ENCODE measurements around the gene COG5. TPM values are rescaled to one million over a fixed set of nuclear protein-coding genes. Genes with fewer than 3 reads are reported as not detected.
"Not testable (repeated sequence)": the region's sequence is repeated elsewhere in the genome, so short reads cannot be mapped to it uniquely, and the experiment has no call there.

COG5 gene
- total RNA-seq, 1 experiment from 2014 or later: 28.8 TPM

DNA sequence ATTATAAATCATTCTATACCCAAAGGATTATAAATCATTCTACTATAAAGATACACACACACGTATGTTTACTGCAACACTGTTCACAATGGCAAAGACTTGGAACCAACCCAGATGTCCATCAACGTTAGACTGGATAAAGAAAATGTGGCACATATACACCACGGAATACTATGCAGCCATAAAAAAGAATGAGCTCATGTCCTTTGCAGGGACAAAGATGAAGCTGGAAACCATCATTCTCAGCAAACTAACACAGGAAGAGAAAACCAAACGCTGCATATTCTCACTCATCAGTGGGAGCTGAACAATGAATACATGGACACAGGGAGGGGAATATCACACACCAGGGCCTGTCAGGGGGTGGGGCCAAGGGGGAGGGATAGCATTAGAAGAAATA is 26.5 kb downstream of the COG5 start:
- DNase-seq (ENCODE audit: low read depth, low spot score); in situ Hi-C loops (cut with HindIII; ENCODE audit: low pct_unique_long_range_greater_than_20kb, low sequenced_read_pairs): not testable (repeated sequence)

DNA sequence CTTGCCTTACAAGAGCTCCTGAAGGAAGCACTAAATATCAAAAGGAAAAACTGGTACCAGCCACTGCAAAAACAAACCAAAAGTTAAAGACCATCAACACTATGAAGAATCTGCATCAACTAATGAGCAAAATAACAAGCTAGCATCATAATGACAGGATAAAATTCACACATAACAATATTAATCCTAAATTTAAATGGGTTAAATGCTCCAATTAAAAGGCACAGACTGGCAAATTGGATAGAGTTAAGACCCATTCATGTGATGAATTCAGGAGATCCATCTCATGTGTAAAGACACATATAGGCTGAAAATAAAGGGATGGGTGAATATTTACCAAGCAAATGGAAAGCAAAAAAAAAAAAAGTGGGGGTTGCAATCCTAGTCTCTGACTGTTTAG is 29.6 kb downstream of the COG5 start:
- in situ Hi-C loops (cut with HindIII; ENCODE audit: low pct_unique_long_range_greater_than_20kb, low sequenced_read_pairs): no loop called here
- DNase-seq (ENCODE audit: low read depth, low spot score): no peak

DNA sequence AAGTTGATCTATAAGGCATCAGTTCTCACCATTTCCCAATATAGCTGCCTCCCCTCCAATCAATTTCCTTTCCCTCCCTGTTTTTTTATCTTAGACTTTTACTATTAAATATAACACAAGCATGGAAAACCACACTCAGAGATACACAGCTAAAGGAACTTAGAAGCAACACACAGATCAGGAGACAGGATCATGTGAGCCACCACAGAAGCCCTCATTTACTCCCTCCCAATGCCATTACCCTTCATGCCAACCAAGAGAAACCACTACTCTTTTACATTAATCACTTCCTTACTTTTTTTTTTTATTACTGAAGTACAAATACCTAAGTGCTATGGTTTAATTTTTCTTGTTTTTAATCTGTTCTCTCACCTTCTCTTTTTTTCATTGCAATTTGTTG is 33.0 kb downstream of the COG5 start:
- peak; percentile 89 for DNase-seq (ENCODE audit: low read depth, low spot score)
- in situ Hi-C loops (cut with HindIII; ENCODE audit: low pct_unique_long_range_greater_than_20kb, low sequenced_read_pairs): no loop called here

DNA sequence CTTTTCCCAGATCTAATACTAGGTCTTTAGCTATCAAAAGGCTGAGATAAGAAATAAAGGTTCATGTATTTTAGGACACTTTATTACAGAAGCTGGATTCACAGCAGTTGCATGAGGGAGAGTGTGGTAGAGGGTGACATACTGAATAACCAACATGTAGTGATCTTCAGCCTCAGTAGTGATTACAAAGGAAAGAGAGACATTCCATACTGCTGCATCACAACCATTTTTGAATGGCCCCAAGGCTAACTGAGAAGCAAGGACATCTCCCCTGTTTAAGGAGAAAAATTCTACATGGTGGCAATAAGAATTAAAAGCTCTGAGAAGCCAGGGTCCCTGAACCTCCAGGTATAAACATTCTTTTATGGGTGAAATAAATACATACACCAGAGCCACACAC is 35.3 kb downstream of the COG5 start:
- DNase-seq (ENCODE audit: low read depth, low spot score): peak; percentile 28
- in situ Hi-C loops (cut with HindIII; ENCODE audit: low pct_unique_long_range_greater_than_20kb, low sequenced_read_pairs): no loop called here

DNA sequence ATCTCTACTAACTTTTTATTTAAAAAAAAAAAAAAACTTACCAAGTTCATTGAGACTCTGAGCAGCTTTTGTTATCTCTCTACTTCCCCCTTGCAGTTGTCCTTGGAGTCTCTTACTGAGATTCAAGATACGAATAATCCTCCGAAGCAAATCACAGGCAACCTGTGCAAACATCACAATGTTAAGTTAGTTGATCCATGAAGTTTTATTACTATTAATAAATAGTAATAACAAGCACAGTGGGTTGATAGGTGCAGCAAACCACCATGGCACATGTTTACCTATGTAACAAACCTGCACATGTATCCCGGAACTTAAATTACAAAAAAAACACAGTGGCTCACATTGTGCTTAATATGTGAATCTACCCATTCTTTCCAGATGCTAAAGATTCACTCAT is 36.5 kb downstream of the COG5 start:
- no peak for DNase-seq (ENCODE audit: low read depth, low spot score)
- in situ Hi-C loops (cut with HindIII; ENCODE audit: low pct_unique_long_range_greater_than_20kb, low sequenced_read_pairs): no loop called here

DNA sequence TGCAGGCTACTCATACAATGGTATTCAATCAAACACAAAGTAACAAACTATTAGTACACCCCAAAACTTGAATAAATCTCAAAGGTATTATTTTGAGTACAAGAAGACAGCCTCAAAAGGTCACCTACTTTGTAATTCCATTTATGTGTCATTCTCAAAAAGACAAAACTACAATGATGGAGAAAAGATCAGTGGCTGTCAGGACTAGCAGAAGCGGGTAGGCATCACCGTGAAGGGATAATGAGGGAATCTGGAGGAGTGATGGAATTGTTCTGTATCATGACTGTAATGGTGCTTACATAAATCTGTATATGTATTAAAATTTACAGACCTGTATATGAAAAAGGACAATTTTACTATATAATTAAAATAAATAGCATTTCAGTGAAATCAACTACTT is 37.0 kb downstream of the COG5 start:
- DNase-seq (ENCODE audit: low read depth, low spot score): no peak

DNA sequence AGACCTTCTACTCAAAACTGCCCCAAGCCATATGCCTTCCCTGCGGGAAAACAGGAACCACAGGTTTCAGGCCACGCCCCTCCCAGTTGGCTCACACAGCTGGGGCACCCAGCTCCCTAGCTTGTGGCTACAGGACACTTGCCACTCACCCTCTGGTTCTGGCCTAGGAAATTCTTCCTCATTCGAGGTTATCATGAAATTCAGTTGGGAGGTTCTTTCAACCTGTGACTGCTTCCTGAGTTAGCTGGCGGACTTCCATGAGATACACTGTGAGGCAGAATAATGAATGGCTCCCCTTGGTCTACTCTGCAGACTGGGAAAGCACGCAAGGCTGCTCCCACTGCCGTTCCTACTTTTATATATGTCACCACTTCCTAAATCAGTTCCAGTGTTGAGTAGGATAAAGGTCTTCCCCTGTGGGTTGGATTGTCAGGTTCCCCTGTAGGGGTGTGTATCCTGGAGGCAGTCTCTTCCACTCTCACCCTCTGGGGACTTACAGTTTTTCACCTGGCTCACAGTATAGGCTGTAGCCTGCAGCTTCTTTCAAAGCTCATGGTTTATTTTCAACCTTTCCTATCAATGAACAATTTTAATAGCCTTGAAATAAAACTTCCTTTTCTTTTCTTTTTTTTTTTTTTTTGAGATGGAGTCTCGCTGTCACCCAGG is 56.9 kb downstream of the COG5 start:
- no peak for DNase-seq (ENCODE audit: low read depth, low spot score)
- in situ Hi-C loops (cut with HindIII; ENCODE audit: low pct_unique_long_range_greater_than_20kb, low sequenced_read_pairs): no loop called here

More for the DNA sequence above, 37.0 kb downstream of the COG5 start:
- in situ Hi-C loops (cut with HindIII; ENCODE audit: low pct_unique_long_range_greater_than_20kb, low sequenced_read_pairs): no loop called here

DNA sequence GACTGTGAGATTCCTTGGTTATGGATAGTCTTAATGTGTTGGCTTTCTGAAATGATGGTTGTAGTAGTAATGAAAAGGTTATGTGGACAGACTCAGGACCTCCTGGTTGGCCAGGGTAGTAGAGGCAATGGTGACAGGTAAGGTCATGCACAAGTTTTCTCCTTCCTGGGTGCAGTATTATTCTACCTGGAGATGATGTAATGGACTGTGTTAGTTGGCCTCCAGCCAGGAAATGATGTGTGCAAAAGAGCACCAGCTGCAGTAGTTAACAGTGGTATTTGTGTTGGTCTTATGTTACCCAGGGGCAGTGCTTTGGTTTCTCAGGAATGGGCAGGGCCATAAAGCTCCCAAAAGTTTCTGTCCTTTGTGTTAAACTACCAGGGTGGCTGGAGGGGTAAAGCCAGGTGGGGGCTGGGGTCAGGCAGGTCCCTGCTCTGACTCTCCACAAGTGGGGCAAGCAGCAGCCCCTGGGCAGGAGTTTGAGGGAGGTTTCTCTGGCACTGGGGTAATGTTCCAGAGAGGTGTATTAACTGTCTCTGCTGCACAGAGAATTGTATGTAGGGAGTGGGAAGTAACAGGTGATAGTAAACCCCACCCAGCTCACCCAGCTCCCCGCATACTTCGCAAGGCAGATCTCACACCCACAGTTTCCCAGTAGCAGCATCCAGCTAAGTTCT is 57.6 kb downstream of the COG5 start:
- in situ Hi-C loops (cut with HindIII; ENCODE audit: low pct_unique_long_range_greater_than_20kb, low sequenced_read_pairs): no loop called here

DNA sequence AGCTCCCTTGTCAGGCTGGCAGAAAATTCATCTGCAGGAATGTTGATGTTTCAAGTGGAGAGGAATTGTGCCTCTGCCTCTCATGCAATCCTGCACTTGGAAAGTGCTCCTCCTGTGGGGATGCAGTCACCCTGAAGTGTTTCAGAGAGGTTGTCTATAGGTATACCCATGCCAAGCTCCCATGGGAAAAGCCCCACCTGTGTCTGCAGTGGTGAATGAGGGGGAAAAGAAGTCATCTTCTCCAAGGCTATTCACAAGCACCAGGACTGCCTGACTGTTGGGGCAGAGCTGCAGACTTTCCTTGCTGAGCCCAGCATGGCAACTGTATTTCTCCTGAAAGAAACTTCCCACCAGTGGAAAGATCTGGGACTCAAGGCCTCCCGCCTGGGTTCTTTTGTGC is 58.4 kb downstream of the COG5 start:
- no peak for DNase-seq (ENCODE audit: low read depth, low spot score)

More for the DNA sequence above, 57.6 kb downstream of the COG5 start:
- peak; percentile 20 for DNase-seq (ENCODE audit: low read depth, low spot score)

DNA sequence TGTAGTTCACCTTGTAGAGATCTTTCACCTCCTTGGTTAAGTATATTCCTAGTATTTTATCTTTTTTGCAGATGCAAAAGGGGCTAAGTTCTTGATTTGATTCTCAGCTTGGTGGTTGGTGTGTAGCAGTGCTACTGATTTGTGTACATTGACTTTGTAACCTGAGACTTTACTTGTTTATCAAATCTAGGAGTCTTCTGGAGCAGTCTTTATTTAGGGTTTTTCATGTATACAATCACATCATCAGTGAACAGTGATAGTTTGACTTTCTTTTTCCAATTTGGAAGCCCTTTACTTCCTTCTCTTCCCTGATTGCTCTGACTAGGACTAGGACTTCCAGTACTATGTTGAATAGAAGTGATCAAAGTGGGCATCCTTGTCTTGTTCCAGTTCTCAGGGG is 60.0 kb downstream of the COG5 start:
- DNase-seq (ENCODE audit: low read depth, low spot score): no peak
- in situ Hi-C loops (cut with HindIII; ENCODE audit: low pct_unique_long_range_greater_than_20kb, low sequenced_read_pairs): no loop called here

More for the DNA sequence above, 58.4 kb downstream of the COG5 start:
- in situ Hi-C loops (cut with HindIII; ENCODE audit: low pct_unique_long_range_greater_than_20kb, low sequenced_read_pairs): no loop called here

DNA sequence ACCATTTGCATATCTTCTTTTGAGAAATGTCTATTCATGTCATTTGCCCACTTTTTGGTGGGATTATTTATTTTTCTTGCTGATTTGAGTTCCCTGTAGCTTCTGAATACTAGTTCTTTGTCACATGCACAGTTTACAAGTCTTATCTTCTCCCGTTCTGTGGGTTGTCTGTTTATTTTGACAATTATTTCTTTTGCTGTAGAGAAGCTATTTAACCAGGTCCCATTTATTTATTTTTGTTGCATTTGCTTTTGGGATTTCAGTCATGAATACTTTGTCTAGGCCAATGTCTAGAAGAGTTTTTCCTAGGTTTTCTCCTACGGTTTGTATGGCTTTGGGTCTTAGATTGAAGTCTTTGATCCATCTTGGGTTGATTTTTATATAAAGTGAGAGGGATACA is 60.9 kb downstream of the COG5 start:
- no peak for DNase-seq (ENCODE audit: low read depth, low spot score)
- in situ Hi-C loops (cut with HindIII; ENCODE audit: low pct_unique_long_range_greater_than_20kb, low sequenced_read_pairs): no loop called here

DNA sequence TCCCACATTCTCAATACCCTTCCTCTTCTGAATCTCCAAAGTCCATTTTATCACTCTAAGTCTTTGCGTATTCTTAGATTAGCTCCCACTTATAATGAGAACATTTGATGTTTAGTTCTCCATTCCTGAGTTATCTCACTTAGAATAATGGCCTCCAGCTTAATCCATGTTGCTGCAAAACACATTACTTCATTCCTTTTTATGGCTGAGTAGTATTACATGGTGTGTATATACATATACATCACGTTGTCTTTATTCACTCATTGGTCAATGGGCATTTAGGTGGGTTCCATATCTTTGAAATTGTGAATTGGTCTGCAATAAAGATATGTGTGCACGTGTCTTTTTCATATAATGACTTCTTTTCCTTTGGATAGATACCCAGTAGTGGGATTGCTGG is 61.6 kb downstream of the COG5 start:
- no peak for DNase-seq (ENCODE audit: low read depth, low spot score)
- in situ Hi-C loops (cut with HindIII; ENCODE audit: low pct_unique_long_range_greater_than_20kb, low sequenced_read_pairs): no loop called here

DNA sequence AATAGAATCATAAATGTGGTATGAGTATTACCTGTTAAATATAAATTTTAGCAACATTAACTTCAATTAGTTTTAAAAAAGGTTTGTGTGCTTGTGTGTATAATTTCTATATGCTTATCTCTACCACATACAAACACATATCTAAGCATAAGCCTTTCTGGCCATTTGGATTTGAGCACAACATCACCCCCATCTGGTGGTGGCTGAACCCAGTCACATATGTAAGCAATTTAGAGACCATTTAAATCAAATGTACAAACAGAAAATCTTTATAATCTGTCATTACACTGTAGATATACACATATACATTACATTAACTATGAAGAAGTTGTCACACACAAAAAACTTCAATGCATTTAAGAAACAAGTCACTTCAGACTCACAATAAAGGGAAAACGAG is 62.1 kb downstream of the COG5 start:
- in situ Hi-C loops (cut with HindIII; ENCODE audit: low pct_unique_long_range_greater_than_20kb, low sequenced_read_pairs): no loop called here
- peak; percentile 85 for DNase-seq (ENCODE audit: low read depth, low spot score)

DNA sequence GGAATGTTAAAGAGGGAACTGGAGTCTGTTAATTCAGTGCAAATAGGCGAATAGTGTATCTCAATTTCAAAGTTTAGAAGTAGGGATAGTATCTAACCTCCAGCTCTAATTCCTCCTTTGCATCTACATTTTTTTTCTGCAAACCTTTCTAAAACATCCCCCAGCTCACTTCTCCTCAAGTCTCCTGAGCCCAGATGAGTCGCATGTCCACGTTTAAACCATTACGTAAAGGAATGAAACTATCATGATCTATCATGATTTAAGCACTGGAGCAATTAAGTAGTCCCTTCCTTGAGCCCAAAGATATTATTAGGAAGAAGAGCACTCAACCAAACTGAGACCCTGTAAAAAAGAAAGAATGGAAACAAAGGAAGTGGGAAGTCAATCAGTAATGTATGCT is 64.0 kb downstream of the COG5 start:
- no peak for DNase-seq (ENCODE audit: low read depth, low spot score)
- in situ Hi-C loops (cut with HindIII; ENCODE audit: low pct_unique_long_range_greater_than_20kb, low sequenced_read_pairs): no loop called here

DNA sequence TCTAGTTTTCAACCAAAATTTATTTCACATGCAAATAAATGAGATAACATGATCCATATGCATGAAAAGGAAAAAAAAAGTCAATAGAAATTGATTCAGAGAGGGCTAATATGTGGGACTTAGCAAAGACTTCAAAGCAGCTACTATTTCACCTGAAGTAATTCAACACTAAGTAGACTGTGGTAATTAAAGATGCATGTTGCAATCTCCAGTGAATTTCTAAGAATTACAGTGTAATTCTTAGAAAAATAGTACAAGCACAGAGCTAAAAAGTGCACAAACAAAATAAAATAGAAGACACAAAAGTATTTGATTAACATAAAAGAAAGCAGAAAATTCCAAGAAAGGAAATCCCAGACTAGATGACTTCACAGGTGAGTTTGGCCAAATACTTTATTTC is 68.2 kb downstream of the COG5 start:
- in situ Hi-C loops (cut with HindIII; ENCODE audit: low pct_unique_long_range_greater_than_20kb, low sequenced_read_pairs): no loop called here
- no peak for DNase-seq (ENCODE audit: low read depth, low spot score)

DNA sequence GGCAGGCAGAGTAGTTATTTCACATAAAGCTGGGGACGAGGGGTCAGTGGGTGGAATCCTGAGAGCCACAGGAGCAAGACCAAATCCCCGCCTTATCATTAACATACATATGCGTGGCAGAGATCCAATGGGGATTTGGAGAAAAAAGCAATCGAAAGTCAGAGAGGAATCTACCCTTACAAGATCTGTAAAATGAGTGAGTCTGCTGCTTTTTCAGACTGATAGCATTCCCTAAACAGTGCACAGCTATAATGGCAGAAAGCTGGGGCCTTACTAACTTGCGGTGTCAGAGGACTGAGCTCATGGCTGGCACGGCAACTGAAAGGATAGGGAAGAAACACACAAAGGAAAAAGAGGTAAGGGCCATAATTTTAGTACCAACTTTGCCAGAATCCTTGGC is 68.8 kb downstream of the COG5 start:
- in situ Hi-C loops (cut with HindIII; ENCODE audit: low pct_unique_long_range_greater_than_20kb, low sequenced_read_pairs): no loop called here
- DNase-seq (ENCODE audit: low read depth, low spot score): no peak

DNA sequence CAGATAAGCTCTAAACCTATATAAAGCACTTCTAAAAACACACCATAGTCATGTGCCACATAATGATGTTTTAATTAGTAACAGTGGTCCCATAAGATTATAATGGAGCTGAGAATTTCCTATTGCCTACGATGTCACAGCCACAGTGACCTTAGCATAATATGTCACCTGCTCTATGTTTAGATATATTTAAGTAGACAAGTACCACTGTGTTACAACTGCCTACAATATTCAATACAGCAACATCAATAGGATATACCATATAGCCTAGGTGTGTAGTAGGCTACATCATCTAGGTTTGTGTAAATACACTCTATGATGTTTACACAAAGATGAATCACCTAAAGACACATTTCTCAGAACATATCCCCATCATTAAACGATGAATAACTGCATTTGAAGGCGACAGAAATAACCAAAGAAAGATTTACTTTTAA is 69.4 kb downstream of the COG5 start:
- in situ Hi-C loops (cut with HindIII; ENCODE audit: low pct_unique_long_range_greater_than_20kb, low sequenced_read_pairs): no loop called here
- no peak for DNase-seq (ENCODE audit: low read depth, low spot score)

DNA sequence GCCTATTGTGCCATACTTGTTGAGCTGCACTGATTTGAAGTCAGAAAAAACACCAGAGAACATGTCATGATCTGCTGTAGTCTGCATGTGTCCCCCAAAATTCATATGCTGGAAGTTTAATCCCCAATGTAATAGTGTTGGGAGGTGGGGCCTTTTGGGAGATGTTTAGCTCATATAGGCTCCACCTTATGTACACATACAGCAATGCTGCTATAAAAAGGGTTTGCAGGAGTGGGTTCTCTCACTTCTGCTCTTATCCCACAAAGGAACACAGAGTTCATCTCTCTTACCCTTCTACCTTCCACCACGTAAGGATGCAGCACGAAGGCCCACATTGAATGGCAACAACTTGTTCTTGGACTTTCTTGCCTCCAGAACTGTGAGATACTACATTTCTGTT is 70.8 kb downstream of the COG5 start:
- in situ Hi-C loops (cut with HindIII; ENCODE audit: low pct_unique_long_range_greater_than_20kb, low sequenced_read_pairs): no loop called here
- no peak for DNase-seq (ENCODE audit: low read depth, low spot score)

DNA sequence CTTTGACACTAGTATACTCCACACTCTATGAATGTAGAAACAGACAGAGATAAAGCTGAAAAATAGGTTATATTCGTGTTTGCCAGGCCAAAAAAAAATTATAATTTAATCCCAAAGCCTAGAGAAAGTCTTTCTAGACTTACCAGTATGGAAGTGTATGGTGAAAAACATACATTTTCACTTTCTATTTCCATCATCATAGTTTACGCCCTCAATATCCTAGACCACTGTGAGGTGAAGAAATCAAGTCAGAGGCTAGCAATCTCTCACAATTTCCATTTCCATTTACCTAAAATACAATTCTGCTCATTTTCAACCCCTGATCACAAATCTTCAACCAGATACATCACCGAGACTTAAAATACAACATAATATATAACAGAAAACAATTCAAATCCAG is 77.7 kb downstream of the COG5 start:
- DNase-seq (ENCODE audit: low read depth, low spot score): no peak
- in situ Hi-C loops (cut with HindIII; ENCODE audit: low pct_unique_long_range_greater_than_20kb, low sequenced_read_pairs): no loop called here
